ENCODE data around the gene UBR4.

Gene UBR4

DNA sequence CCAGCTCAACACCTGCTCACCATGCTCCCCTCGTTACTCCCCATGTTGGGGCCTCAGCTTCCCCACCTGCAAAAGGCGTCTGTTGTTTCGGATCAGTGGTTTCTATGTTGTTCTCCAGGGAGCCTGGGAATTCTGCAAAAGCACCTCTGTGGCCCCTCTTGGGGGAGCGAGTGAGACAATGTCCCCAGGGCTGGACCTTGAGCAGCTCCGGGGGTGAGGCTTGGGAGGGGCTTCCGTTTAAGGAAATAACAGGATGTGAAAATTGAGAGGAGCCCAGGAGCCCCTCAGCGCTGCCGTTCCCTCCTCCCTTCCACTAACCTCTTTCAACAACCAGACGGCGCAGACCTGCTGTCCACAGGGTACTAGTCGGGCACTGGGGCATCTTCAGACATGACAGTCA lies 155.1 kb downstream of the UBR4 start:
- DNase-seq (ENCODE audit: low spot score) = no peak

DNA sequence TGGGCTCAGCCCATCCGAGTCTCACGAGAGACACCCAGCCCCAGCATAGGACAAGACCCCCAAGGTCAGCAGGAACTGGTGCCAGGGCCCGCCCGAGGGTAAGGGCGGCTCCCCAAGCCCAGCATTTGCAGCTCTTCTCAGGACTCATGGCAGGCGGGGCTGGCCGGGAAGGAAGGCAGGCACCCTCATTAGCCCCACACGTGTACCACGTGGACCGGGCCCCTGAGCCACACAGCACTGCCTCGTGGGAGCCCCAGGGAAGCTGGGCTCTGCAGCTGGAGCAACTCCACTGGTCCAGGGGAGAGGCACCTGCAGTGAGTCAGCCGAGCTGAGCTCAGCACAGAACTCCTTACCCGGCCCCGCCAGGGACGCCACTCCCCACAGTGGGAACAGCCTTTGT lies 155.8 kb downstream of the UBR4 start:
- DNase-seq (ENCODE audit: low spot score) = no peak

DNA sequence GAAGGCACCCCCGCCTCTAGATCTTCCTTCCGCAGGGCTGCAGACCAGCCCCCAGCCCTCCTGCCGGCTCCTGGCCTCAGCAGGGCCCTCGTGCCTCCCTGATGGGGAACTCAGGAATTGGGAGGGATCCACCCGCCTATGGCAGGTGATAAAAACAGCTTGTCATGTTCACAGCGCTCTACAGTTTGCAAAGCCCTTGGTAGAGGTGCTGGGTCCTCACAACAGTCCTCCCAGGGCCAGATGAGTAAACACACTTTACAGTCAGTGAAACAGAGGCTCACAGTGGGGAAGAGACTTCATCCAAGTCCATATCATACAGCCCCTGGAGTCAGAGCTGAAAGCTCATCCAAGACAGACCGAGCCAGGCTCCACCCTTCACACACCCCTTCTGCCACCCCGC lies 156.6 kb downstream of the UBR4 start:
- DNase-seq (ENCODE audit: low spot score) = no peak

DNA sequence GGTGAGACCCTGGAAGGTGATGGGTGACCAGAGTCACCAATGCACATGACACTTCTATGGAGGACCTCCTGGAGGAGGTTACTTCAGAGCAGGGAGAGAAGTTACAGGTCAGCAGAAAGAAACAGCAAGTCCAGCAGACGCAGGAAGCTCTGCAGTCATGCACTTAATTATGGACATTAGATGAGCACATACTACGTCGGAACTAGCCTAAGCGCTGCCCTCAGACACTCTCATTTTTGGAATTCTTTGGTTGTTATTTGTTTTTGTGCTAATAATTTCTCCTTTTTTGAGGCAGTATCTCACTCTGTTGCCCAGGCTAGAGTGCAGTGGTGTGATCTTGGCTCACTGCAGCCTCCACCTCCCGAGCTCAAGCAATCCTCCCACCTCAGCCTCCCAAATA lies 160.3 kb downstream of the UBR4 start:
- DNase-seq (ENCODE audit: low spot score) = no peak

DNA sequence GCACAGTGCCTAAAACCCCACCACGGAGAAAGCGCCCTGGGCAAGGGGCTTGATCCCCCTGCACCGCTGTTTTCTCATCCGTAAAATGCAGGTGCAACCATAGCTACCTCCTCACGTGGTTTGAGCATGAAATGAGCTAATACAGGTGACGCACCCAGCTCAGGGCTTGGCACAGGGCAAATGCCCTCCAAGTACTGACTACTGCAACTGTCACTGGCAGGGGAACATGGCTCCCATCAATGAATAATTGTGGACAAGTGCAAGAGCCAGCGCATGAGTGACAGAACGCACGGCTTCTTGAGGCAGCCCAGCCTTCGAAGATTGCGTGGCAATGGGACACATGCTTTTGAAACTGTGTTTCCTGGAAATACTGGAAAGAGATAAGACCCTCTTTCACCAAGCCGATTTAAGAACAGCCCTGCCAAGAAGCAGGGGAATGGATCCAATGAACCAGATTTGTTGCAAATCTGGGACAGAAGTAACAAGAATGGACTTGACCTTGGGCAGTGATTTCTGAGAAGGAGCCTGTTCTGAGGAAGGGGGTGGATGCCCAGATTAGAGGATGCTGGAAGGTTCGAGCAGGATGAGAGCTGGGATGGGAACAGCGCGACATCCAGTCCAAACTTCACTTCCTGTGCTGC lies 160.8 kb downstream of the UBR4 start:
- no peak for DNase-seq (ENCODE audit: low spot score)

DNA sequence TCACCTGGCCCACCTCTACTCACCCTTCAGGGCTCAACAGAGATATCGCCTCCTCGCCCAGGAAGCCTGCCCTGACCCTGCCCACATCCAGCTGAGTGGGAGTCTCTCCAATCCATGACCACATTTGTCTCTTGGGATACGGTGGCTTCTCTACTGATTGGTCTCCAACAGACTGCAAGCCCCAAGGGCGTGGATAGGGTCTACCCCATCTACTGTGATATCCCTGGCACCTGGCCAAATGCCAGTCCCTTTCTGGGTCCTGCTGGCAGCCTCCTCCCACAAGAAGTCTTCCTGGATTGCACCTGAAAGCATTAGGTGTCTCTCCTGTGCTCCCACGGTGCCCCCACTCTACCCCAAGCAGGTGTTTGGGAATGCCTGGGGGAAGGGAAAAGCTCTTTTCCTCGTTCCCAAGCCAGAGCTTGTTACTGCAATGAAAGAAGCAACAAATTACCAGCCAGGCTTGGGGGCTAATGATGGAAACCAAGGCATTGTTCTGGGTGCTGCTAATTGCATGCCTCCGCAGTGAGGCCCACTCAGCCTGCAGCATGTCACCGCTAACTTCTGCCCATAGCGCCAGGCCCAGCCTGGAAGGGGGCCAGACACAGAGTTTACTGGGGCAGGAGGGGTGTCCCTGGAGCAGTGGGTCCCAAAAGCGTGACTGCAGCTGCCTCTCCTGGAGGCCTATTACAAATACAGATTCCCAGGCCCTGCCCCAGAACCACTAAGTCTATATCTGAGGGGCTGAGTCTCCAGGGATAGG lies 162.9 kb downstream of the UBR4 start:
- no peak for DNase-seq (ENCODE audit: low spot score)

DNA sequence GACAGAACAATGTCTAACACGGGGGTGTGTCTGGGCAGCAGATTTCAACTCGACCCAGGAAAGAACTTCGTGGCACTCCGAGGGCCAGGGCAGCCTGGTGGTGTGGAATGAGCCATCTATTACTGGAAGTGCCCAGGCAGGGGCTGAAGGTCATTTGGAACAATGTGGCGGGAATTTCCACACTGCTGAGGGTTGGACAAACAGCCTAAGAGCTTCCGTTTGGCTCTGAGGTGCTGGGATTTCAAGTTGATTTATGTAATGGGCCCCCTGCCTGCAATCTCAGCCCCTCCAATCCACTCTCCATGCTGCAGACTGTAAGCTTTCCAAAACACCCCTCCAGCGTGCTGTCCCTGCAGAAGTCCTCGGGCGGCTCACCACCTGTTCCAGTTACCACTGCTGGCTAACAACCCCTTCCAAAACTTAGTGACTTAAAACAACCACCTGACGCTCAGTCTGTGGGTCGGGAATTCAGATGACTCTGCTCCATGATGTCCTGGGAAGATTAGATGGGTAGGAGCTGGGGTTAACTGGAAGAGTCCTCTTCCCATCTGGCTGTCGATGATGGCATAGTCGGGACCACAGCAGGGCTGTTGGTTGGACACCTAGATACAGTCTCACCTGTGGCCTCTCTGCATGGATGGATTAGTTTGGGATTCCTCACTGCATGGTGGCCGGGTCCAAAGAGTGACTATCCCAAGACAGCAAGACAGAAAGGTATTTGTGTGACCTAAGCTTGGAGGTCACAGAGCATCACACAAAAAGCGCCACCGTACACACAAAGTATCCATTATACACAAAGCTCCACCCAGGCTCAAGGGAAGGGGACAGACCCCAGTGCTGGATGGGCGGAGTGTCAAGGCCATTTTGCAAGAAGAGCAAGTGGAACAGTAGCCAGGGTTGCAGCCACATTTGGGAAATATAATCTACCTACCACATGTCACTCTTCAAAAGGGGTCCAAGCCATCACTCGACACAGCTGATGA lies 163.9 kb downstream of the UBR4 start:
- DNase-seq (ENCODE audit: low spot score) = no peak

DNA sequence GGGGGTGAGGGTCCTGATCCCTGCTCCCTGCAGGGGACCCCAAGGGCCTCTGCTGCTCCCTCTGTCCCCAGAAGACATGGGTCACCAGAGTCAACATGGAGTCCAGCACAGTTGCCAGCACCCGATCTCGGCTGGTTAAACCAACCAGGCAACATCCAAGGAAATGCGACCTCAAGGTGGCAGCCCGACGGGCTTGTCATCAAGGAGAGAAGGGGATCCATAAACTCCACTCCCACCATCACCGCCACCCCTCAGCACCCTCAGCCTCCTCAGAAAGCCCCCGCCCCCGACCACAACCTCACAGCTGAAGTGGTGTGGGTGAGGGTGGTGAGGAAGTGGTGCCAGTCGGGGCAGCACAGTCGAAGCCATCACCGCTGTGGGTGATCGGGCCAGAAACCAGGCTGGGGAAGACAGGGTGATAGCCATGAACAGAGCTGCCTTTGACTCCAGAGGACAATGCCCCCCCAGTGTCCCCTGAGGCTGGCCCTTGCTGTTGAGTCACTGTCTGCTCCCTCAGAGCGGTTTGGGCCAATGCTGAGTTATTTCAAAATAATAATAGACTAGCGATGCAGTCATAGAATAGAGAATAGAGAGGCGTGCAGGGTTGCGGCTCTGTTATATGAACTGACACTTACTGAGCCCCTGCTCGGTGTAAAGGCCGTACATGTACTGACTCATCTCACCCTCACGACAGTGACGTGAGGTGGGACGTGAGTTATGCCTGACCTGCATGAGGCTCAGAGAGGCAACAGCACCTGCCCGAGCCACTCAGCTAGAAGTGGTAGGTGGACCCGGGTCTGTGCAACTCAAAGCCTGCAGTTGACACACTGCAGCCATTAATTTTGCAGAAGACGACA lies 164.9 kb downstream of the UBR4 start:
- DNase-seq (ENCODE audit: low spot score) = no peak

DNA sequence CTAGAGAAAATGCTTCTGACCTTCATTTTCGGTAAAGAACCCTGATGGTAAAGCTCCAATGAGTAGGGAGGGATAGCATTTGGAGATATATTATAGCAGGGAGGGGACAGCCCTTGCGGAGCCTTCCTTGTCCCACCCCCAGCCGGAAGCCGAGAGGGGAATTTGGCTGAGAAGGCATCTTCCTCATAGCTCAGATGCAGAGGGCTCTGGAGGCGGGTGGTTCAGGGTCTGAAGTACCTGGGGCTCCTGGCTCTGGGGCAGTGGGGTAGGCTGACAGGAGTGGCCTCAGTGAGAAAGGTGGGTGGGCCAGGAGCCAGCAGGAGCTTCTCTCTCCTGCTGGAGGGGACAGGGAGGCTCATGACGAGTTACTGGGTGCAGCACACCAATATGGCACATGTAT lies 165.6 kb downstream of the UBR4 start:
- DNase-seq (ENCODE audit: low spot score) = no peak

DNA sequence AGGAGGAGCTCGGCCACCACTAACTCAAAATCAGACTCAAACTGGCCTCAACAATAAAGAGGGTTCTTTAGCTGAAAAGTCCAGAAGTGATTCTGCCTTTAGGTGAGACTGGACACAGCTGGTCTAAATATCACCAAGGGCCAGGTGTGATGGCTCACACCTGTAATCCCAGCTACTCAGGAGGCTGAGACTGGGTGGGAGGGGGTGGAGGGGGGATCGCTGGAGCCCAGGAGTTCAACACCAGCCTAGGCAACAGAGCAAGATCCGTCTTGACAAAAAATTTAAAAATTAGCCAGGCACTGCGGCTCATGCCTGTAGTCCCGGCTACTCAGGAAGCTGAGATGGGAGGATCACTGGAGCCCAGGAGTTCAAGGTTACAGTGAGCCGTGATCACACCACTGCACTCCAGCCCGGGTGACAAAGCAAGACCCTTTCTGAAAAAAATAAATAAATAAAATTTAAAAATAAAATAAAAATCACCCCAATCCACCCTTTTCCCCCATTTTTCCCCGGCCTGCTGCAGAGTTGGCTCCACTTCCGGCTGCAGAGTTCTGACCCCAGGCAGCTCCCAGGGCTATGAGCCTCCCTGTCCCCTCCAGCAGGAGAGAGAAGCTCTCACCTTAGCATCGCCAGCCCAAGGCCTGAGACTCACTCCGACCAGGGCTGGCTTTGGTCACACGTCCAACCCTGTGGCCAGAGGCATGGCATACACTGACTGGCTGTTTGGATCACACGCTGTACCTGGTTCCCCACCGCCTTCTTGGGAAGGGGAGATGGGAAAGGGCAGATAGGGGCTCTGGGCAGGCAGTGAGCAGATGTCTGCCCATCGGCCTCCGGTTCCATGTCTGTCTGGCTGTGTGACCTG lies 166.3 kb downstream of the UBR4 start:
- peak; percentile 27 for DNase-seq (ENCODE audit: low spot score)

DNA sequence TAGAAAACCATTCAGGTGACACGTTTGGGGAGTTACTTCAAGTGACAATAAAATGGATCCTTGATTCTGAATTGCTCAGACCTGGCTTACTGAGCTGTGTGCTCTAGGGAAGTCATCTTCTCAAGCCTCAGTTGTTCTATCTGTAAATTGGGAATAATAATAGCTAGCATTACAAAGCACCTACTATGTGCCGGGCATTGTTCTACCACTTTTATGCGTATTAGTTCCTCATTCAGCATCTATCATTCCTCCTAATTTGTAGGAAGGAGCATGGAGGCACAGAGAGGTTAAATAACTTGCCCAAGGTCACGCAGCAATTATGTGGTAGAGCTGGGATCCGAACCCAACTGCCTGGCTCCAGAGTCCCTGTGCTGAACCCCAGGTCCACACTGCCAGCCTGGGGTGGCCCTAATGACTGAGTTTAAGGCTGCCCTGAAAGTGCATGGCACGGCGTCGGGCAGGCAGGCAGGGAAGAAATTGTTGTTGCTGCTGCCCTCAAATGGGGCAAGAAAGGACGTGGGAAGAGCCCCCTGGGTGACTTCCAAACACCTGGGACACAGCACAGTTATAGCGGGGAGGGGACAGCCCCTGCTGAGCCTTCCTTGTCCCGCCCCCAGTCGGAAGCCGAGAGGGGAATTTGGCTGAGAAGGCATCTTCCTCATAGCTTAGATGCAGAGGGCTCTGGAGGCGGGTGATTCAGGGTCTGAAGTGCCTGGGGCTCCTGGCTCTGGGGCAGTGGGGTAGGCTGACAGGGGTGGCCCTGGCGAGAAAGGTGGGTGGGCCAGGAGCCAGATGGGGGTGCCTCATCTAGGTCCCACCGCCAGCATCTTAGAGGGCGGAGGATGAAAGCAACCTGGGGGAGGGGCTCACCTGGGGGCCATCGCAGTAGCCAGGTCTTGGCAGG lies 167.1 kb downstream of the UBR4 start:
- peak; percentile 49 for DNase-seq (ENCODE audit: low spot score)

DNA sequence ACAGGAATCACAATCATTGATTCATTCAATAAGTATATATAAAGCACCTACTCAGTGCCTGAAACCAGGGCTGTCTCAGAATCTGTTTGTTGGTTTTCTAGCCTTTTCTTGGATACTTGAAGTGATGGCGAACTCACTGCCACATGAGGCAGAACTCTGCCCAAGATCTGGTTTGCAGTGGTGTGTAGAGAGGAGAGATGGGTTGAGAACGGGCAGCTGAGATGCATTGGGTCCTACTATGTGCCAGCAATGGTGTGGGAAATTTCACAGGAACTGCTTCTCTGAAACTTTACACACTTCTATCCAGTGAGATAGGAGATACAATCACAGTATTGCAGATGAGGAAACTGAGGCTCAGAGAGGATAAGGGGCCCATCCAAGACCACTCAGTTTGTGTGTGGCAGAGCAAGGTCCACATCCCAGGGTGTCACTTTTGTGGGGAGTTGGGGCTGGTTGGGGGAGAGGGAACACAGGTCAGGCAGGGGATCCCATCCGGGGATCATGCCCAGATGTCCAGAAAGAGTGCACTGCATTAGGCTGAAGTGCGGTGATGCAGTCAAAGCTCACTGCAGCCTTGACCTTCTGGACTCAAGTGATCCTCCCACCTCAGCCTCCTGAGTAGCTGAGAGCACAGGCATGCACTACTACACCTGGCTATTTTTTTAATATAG lies 169.9 kb downstream of the UBR4 start:
- DNase-seq (ENCODE audit: low spot score) = no peak

DNA sequence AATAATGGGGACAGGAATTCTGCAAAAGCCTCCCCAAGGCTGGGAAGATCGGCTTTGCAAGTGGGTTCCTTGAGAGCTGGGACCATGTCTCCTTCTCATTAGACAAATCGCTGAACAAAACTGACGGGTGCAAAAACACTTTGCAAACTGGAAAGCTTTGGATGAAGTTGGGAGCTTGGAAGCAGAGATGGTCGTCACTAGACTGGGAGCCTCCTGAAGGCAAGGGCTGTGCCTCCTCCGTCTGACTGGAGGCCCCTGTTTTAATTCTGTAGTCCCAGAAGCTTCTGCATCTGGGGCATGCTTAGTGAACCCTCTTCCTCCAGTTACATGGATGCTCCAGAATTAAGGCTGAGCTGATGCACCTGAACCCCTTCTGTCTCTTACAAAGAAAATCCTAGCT lies 171.3 kb downstream of the UBR4 start:
- peak; percentile 27 for DNase-seq (ENCODE audit: low spot score)

DNA sequence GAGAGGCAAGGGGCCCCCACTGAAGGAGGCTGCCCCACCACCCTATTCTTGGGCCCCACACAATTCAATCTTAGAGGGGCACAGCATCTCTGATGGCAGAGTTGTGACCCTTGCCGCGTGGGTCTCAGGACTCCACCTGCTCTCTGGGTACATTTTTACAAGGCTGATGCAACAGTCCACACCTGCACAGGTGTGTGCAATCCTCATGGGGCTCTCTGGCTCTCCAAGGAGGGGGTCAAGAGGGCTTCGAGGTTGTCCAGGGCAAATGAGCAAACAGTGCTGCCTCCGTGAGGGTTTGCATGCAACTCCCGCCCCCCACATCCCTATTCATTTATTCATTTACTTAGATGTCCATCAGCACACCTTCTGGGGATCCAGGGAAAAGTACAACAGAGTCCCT lies 172.0 kb downstream of the UBR4 start:
- peak; percentile 29 for DNase-seq (ENCODE audit: low spot score)

DNA sequence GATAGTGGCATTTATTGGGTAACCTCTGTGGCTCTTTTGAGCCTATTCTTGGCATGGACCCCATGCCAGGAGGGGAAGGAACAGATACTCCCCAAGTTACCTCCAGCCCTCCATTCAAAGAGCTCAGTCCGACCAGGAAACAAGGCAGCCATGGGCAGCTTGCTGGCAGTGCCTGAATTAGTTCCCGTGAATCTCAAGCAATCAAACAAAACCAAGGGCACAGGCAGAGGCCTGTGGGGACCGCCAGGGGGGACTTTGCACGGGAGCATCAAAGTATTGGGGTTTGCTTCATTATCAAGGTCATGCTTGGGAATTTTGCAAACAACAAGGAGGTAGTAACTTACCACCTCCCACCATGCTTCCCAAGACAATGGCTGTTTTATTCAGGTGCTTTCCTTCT lies 172.4 kb downstream of the UBR4 start:
- DNase-seq (ENCODE audit: low spot score) = no peak

DNA sequence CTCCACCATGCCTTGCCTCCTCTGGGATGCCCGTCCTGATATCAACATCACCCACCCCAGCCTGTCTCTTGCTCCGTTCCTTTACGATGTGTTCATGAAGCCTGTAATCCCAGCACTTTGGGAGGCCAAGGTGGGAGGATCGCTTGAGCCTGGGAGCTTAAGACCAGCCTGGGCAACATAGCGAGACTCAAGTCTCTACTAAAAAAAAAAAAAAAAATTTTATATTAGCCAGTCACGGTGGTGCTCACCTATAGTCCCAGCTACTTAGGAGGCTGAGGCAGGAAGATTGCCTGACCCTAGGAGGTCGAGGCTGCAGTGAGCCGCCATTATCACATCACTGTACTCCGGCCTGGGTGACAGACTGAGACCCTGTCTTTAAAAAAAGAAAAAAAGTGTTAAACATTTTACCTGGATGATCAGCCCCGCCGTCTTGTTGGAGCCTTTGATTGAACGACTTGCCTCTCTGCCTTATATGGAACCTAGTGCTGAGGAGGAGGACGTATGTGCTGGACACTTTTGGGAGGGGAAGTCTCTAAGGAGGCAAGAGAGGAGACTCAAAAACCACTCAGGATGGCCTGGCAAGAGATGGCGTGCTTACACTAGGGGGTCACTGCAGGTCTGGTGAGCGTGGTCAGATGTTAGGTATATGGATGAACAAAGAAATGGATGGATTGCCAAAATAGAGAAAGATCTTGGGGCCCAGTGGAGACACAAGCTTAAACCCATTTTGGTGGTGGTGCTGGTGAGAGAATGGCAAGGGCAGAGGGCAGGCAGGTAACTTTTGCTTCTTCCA lies 173.1 kb downstream of the UBR4 start:
- peak; percentile 28 for DNase-seq (ENCODE audit: low spot score)

DNA sequence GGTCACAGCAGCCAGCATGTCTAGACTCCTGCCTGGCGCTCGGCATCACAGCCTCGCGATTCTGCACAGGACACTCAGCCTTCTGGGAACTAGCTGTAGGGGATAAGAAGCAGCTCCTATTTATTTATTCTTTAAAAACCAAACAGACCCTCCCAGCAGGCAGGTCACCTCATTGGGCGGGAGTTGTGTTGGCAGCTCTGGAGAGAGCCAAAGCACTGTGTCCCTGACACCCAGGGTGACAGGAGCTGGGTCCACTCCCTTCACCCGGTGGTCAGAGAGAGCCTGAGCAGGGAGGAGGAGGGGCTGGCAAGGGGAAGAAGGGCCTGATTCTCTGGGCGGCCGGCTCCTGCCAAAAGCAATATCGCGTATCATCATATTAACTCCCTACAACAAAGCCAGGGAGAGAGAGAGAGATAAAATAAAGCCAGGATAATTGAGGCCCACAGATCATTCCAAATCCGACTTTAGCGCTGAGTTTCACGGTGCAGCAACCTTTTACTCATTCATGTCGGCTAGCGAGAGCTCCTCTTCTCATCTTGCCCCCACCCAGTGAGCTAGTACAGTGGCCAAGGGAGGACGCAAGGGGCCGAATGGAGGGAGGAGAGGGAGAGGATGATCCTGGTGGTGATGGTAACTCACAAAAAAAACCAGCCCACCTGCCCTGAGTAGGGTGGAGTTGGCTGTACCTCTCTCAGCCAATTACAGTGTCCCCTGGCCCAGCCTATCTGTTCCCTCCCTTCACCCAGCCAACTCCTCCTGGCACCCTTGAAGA lies 173.8 kb downstream of the UBR4 start:
- peak; percentile 48 for DNase-seq (ENCODE audit: low spot score)

All from ecto neural progenitor cell (in vitro differentiated cells).